Endothelial cell (in vitro differentiated cells): ENCODE measurements around the gene CABP4. TPM values are rescaled to one million over a fixed set of nuclear protein-coding genes. Genes with fewer than 3 reads are reported as not detected.

Experiments
- DNase-seq: peaks from one replicate; pipeline ENCODE4 v3.0.0; 2021; ENCODE audit warnings: low spot score
- H3K27ac Mint-ChIP-seq: one replicate; pipeline ENCODE4 v1.8.0; 2021; ENCODE audit warnings: mixed read lengths, inconsistent platforms; ENCODE audit not compliant: unreplicated experiment
- H3K27me3 Mint-ChIP-seq: one replicate; pipeline ENCODE4 v1.8.0; 2021; ENCODE audit warnings: mild to moderate bottlenecking, moderate library complexity, mixed read lengths, inconsistent platforms; ENCODE audit not compliant: unreplicated experiment
- H3K36me3 Mint-ChIP-seq: one replicate; pipeline ENCODE4 v1.8.0; 2021; ENCODE audit warnings: mild to moderate bottlenecking, low read depth, mixed read lengths, inconsistent platforms; ENCODE audit not compliant: unreplicated experiment
- H3K4me1 Mint-ChIP-seq: one replicate; pipeline ENCODE4 v1.8.0; 2021; ENCODE audit warnings: mild to moderate bottlenecking, mixed read lengths, inconsistent platforms; ENCODE audit not compliant: unreplicated experiment
- H3K4me3 Mint-ChIP-seq: one replicate; pipeline ENCODE4 v1.8.0; 2021; ENCODE audit warnings: mild to moderate bottlenecking, mixed read lengths, inconsistent platforms; ENCODE audit not compliant: unreplicated experiment
- H3K9me3 Mint-ChIP-seq: one replicate; pipeline ENCODE4 v1.8.0; 2021; ENCODE audit warnings: mixed read lengths, inconsistent platforms; ENCODE audit not compliant: unreplicated experiment
- total RNA-seq: library from RNA; stranded (reverse); fragmentation: NEBNext Ultra II Directional; extraction: Animal tissue kit (Norgen Biotek cat#: 25700); gene quantifications from one replicate; pipeline ENCODE4 v1.2.1, GENCODE V29; 2021; ENCODE audit not compliant: unreplicated experiment
- TF ChIP-seq, protein P1 (sequence below): fragments of 200-600 bp; sonication (generic); IDR thresholded peaks from one replicate; pipeline ENCODE4 v1.5.0; 2021; ENCODE audit warnings: antibody characterized with exemption; ENCODE audit not compliant: unreplicated experiment

Gene CABP4
- total RNA-seq, 1 donor from 2014 or later = not detected

DNA sequence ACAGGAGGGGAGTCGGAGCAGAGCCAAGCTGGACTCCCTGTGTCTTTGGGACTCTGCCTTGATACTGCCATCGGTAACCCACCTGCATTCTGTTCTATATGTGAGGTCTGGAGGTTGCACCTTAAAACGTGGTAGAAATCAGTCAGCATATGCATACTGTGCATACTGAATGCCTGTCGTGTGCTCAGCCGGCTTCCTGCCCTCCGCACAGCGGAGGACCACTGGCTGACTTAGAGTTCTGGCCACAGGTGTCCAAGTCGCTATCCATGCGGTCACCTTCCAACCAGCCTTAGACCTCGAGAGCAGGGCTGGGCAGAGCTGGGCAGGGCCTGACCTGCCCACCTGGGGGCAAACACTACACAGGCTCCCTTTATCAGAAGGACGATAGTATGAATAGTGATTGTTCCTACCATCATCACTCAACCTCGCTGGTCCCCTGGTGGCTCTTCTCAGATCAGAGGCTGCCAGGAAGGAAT is 47.4 kb upstream of the CABP4 start:
- H3K36me3 Mint-ChIP-seq = peaks cover 4% of the 10 kb centered on the region
- peaks cover 28% of the 10 kb centered on the region for H3K4me1 Mint-ChIP-seq
- no peak for DNase-seq
- H3K4me3 Mint-ChIP-seq = peak overlapping the region; percentile 59
- no peak overlapping the region for H3K27ac Mint-ChIP-seq
- no peaks in the 10 kb centered on the region for H3K9me3 Mint-ChIP-seq
- TF ChIP-seq, protein P1, sequence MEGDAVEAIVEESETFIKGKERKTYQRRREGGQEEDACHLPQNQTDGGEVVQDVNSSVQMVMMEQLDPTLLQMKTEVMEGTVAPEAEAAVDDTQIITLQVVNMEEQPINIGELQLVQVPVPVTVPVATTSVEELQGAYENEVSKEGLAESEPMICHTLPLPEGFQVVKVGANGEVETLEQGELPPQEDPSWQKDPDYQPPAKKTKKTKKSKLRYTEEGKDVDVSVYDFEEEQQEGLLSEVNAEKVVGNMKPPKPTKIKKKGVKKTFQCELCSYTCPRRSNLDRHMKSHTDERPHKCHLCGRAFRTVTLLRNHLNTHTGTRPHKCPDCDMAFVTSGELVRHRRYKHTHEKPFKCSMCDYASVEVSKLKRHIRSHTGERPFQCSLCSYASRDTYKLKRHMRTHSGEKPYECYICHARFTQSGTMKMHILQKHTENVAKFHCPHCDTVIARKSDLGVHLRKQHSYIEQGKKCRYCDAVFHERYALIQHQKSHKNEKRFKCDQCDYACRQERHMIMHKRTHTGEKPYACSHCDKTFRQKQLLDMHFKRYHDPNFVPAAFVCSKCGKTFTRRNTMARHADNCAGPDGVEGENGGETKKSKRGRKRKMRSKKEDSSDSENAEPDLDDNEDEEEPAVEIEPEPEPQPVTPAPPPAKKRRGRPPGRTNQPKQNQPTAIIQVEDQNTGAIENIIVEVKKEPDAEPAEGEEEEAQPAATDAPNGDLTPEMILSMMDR = no peak
- H3K27me3 Mint-ChIP-seq = peaks cover 6% of the 10 kb centered on the region

DNA sequence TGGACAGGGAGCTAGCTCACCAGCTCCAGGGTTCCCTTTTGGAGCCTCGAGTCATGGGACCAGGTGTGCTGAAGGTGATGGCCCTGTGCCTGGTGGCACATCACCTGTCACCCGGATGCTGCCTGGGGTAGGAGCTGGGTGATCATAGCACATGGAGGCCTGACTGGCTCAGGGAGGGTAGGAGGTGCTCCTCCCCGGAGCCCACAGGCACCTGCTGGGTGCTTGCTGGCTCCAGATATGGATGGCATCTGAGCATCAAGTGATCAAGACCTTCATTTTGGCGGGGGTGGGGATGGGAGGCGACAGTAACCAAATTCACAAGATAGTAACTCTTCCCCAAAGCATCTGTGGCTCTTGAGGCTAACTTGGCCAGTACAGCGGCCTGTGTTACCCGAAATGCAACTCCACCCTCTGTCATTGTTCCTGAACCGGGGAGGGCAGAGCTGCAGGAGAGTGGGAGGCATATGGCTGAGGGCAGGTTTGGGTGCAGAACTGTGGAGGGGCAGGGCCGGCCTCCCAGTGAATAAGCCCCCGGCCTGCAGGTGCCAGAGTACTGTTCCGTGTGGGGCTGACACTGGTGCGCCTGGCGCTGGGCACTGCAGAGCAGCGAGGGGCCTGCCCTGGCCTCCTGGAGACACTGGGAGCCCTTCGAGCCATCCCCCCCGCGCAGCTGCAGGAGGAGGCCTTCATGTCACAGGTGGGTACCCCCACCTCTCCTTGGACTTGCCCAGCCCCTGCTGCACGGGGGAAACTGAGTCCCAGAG is 46.5 kb upstream of the CABP4 start:
- no peak overlapping the region for H3K4me3 Mint-ChIP-seq
- H3K4me1 Mint-ChIP-seq = peaks cover 24% of the 10 kb centered on the region
- H3K9me3 Mint-ChIP-seq = no peaks in the 10 kb centered on the region

DNA sequence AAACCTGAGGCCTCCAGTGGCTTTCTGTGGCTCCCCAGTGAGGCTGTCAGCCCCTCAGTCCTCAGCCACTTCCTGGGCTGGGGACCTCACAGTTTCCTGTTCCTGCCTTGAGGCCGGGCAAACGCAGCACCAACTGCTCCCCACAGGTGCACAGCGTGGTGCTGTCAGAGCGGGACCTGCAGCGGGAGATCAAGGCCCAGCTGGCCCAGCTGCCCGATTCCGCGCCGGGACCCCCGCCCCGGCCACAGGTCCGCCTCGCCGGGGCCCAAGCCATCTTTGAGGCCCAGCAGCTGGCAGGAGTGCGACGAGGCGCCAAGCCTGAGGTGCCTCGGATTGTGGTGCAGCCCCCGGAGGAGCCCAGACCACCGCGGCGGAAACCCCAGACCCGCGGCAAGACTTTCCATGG is 45.9 kb upstream of the CABP4 start:
- Mint-ChIP-seq H3K9me3 (no peaks in the 10 kb centered on the region), H3K36me3 (peaks cover 4% of the 10 kb centered on the region), H3K27me3 (peaks cover 6% of the 10 kb centered on the region), H3K4me3 (no peak overlapping the region), H3K4me1 (peaks cover 20% of the 10 kb centered on the region), H3K27ac (no peak overlapping the region)
- no peak for DNase-seq
- TF ChIP-seq, protein P1 = no peak

More for the DNA sequence above, 46.5 kb upstream of the CABP4 start:
- DNase-seq = no peak
- peaks cover 6% of the 10 kb centered on the region for H3K27me3 Mint-ChIP-seq
- H3K27ac Mint-ChIP-seq = no peak overlapping the region
- TF ChIP-seq, protein P1 = no peak
- peaks cover 4% of the 10 kb centered on the region for H3K36me3 Mint-ChIP-seq

DNA sequence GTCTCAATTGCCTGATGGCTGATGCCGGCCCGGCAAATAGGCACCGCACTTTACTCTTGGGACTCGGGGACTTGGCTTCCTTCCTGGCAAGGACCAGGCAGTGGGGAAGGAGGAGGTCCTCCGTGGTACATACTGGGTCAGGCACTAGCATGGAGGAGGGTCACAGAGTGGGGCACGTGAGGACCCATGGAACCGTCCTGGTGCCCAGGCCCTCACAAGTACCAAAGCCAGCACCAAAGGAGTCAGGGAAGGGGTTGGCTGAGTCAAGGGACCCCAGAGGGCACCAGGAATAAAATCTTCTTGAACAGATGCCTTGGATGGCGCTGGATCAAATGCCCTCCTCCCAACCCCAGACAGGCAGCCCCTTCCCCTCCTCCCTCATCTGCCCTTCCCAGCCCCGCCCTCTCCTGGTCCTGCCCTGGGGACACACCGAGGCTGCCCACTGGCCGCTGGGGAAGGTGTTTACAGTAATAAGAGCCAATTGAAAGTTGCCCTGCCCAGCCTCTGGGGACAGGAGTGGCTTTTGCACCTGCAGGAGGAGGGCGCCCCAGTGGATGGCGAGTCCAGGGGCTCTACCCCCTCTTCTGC is 45.3 kb upstream of the CABP4 start:
- Mint-ChIP-seq H3K4me1 (peaks cover 16% of the 10 kb centered on the region), H3K27me3 (peaks cover 7% of the 10 kb centered on the region), H3K36me3 (no peaks in the 10 kb centered on the region), H3K9me3 (no peaks in the 10 kb centered on the region), H3K4me3 (no peak overlapping the region), H3K27ac (peak overlapping the region; percentile 13)
- no peak for DNase-seq
- TF ChIP-seq, protein P1 = no peak

DNA sequence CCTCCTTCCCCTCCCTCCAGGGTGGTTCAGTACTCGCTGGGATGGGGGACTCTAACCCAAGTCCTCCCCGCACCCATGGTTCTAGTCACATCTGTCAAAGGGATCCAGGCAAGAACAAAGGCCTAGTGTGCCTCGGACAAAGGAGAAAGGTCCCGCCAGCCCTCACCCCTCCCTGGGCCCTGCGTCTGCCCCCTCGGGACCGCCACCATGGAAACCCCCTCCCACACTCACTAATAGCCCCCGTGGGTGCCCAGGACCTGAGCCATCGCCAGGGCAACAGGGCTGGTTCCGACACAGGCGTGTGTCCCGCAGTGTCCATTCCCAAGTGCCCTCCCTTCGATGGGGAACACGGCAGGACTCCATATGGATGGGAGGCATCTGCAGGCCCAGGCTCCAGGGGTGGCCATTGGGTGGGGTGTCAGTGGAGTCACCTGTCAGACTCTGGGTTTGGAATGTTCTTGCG is 44.8 kb upstream of the CABP4 start:
- peaks cover 8% of the 10 kb centered on the region for H3K27me3 Mint-ChIP-seq
- no peak overlapping the region for H3K27ac Mint-ChIP-seq
- H3K9me3 Mint-ChIP-seq = no peaks in the 10 kb centered on the region
- no peaks in the 10 kb centered on the region for H3K36me3 Mint-ChIP-seq
- H3K4me3 Mint-ChIP-seq = no peak overlapping the region
- DNase-seq = no peak
- TF ChIP-seq, protein P1 = no peak
- peaks cover 16% of the 10 kb centered on the region for H3K4me1 Mint-ChIP-seq
